B cell (primary cell): ENCODE results near the gene ZNF425. TPM values are rescaled to one million over a fixed set of nuclear protein-coding genes. Genes with fewer than 3 reads are reported as not detected.

Experiments used
- ATAC-seq: fragments of 200-7000 bp; cut with Tn5 transposase; one replicate; pipeline ENCODE4 v1.10.0; 2021; ENCODE audit warnings: low read depth, mild to moderate bottlenecking, moderate number of reproducible peaks, moderate library complexity
- CTCF ChIA-PET: fragments of 350-600 bp; sonication (Branson Sonifier 250); formaldehyde crosslinking; loops from one replicate; lab custom pipeline; 2021; ENCODE audit warnings: antibody characterized with exemption, inconsistent platforms; lab: Charles Lee
- POLR2A ChIA-PET: fragments of 350-600 bp; sonication (Branson Sonifier 250); formaldehyde crosslinking; loops from one replicate; lab custom pipeline; 2021; ENCODE audit warnings: antibody characterized with exemption; lab: Charles Lee
- DNase-seq: peaks from one replicate; pipeline ENCODE4 v3.0.0; 2013
- H2AFZ ChIP-seq: 2 replicates; pipeline ENCODE4 v1.6.1; 2012; ENCODE audit warnings: mild to moderate bottlenecking, low read depth, low read length; ENCODE audit not compliant: insufficient read depth, poor library complexity, severe bottlenecking
- H3K27ac ChIP-seq, 2 donors: 1 replicate in 1 of 2; 2 replicates in 1 of 2; pipeline ENCODE4 v1.5.1; 2012 to 2013; ENCODE audit warnings: low read length in 2 of 2, mild to moderate bottlenecking in 2 of 2, moderate library complexity in 1 of 2
- H3K27me3 ChIP-seq, 4 experiments: fragments of 200-600 bp in 1 of 4; sonication (generic) in 1 of 4; replicated peaks in 1 of 4; 1 replicate in 2 of 4; 2 replicates in 2 of 4; pipeline versions ENCODE4 v1.6.1 to v1.7.0; 2013 to 2016; ENCODE audit warnings: low read length in 3 of 4, mild to moderate bottlenecking in 2 of 4, mixed read lengths in 1 of 4, moderate library complexity in 1 of 4; ENCODE audit not compliant: insufficient read depth in 4 of 4, control insufficient read depth in 3 of 4; ENCODE audit errors: control extremely low read depth in 1 of 4
- H3K36me3 ChIP-seq, 2 experiments: replicated peaks in 1 of 2; 1 replicate in 1 of 2; 2 replicates in 1 of 2; pipeline versions ENCODE4 v1.6.1 to v1.7.1; 2013; ENCODE audit warnings: low read length in 1 of 2; ENCODE audit not compliant: insufficient read depth in 2 of 2, control insufficient read depth in 1 of 2; ENCODE audit errors: control extremely low read depth in 1 of 2, extremely low read depth in 1 of 2
- H3K4me1 ChIP-seq, 2 donors: fragments of 200-600 bp in 1 of 2; sonication (generic) in 1 of 2; 1 replicate in 1 of 2; 2 replicates in 1 of 2; pipeline versions ENCODE4 v1.5.1 to v1.6.1; 2013 to 2017; ENCODE audit warnings: low read length in 2 of 2; ENCODE audit not compliant: control insufficient read depth in 2 of 2, insufficient read depth in 2 of 2
- H3K4me2 ChIP-seq: replicated peaks from 2 replicates; pipeline ENCODE3; 2012; ENCODE audit warnings: mild to moderate bottlenecking, low read depth, low read length; ENCODE audit not compliant: poor library complexity, severe bottlenecking
- H3K4me3 ChIP-seq, 5 experiments: fragments of 200-600 bp in 1 of 5; sonication (generic) in 1 of 5; 1 replicate in 3 of 5; 2 replicates in 2 of 5; pipeline versions ENCODE4 v1.5.1 to v1.7.0; 2011 to 2016; ENCODE audit warnings: low read length in 4 of 5, mild to moderate bottlenecking in 4 of 5, low read depth in 2 of 5, control low read depth in 1 of 5, moderate library complexity in 1 of 5; ENCODE audit not compliant: insufficient read depth in 1 of 5; ENCODE audit errors: control extremely low read depth in 1 of 5, extremely low read depth in 1 of 5
- H3K79me2 ChIP-seq: fragments of 200-600 bp; sonication (generic); one replicate; pipeline ENCODE4 v1.6.0; 2016; ENCODE audit warnings: low read length; ENCODE audit not compliant: control insufficient read depth, insufficient read depth
- H3K9ac ChIP-seq: fragments of 200-600 bp; sonication (generic); 2 replicates; pipeline ENCODE4 v1.6.1; 2017; ENCODE audit warnings: mild to moderate bottlenecking, low read length, moderate library complexity
- H3K9me3 ChIP-seq, 3 donors: one replicate each; pipeline versions ENCODE4 v1.6.1 to v1.7.1; 2013; ENCODE audit warnings: low read length in 2 of 3; ENCODE audit not compliant: control insufficient read depth in 2 of 3, insufficient read depth in 1 of 3; ENCODE audit errors: control extremely low read depth in 1 of 3
- H4K20me1 ChIP-seq: 2 replicates; pipeline ENCODE4 v1.6.0; 2012; ENCODE audit warnings: mild to moderate bottlenecking, low read length; ENCODE audit not compliant: insufficient read depth, control insufficient read depth, poor library complexity, severe bottlenecking
- H3K27ac Mint-ChIP-seq: one replicate; pipeline ENCODE4 v1.8.0; 2021; ENCODE audit warnings: mixed read lengths
- H3K27me3 Mint-ChIP-seq: one replicate; pipeline ENCODE4 v1.8.0; 2021; ENCODE audit warnings: mixed read lengths
- H3K4me1 Mint-ChIP-seq: one replicate; pipeline ENCODE4 v1.8.0; 2021; ENCODE audit warnings: mixed read lengths
- H3K4me3 Mint-ChIP-seq: one replicate; pipeline ENCODE4 v1.8.0; 2021; ENCODE audit warnings: mixed read lengths
- H3K9me3 Mint-ChIP-seq: one replicate; pipeline ENCODE4 v1.8.0; 2022; ENCODE audit warnings: mixed read lengths; ENCODE audit not compliant: insufficient read depth
- CTCF ChIP-seq: fragments of 200-600 bp; IDR thresholded peaks from one replicate; pipeline ENCODE4 v1.8.0; 2022; ENCODE audit warnings: antibody characterized with exemption, mild to moderate bottlenecking
- EZH2 ChIP-seq: IDR thresholded peaks from 2 replicates; pipeline ENCODE4 v1.6.1; 2012; ENCODE audit warnings: borderline replicate concordance, low read depth, mild to moderate bottlenecking, moderate library complexity, low read length; ENCODE audit not compliant: insufficient read depth, poor library complexity, severe bottlenecking
- WGBS: methylation state at CpG from one replicate; pipeline ENCODE4 v1.1.5; 2013; ENCODE audit warnings: missing lambda C conversion rate; ENCODE audit not compliant: insufficient coverage; 5-methylcytosine and 5-hydroxymethylcytosine counted together
- intact Hi-C: fragments of 100-400 bp; cut with micrococcal nuclease; formaldehyde crosslinking; loops from one replicate; pipeline ENCODE4 v1.10.0; 2022
- polyA plus RNA-seq: library from polyadenylated mRNA; depleted of rRNA; stranded (reverse); fragments of >200 nt; gene quantifications from 2 replicates; pipeline ENCODE4 v1.2.3, GENCODE V29; 2012
- total RNA-seq, 2 donors: library from RNA; stranded (reverse); fragments of 120-200 nt in 1 of 2; gene quantifications; 1 replicate in 1 of 2; 2 replicates in 1 of 2; pipeline versions ENCODE4 v1.2.3 to v1.2.4, GENCODE V29; 2013 to 2022

The ZNF425 gene
- total and polyA plus RNA-seq, 2 donors (not counting 1 experiment from before 2014, with no cell fraction given) = 0.48 to 3.3 TPM

- peak overlapping the region; percentile 10 for H3K27ac Mint-ChIP-seq
- no peak for ATAC-seq
- H3K4me3 Mint-ChIP-seq = peak overlapping the region; percentile 3
- Histone ChIP-seq H3K4me1 (peaks cover 0 to 19% of the 10 kb centered on the region in 2 donors), H3K27ac (no peak overlapping the region), H3K9ac (no peak overlapping the region), H2AFZ (no peak overlapping the region), H3K36me3 (peaks cover 0 to 1% of the 10 kb centered on the region in 2 experiments), H4K20me1 (peaks cover 5% of the 10 kb centered on the region), H3K4me2 (no peak overlapping the region), H3K4me3 (no peak overlapping the region), H3K79me2 (peaks cover 59% of the 10 kb centered on the region), H3K9me3 (peaks cover 0 to 6% (median 4%) of the 10 kb centered on the region in 3 donors), H3K27me3 (no peaks in the 10 kb centered on the region)
- H3K9me3 Mint-ChIP-seq = peaks cover 9% of the 10 kb centered on the region
- intact Hi-C loops = loop anchor here (5.0 kb wide), 1 partner anchor 110 kb away; the partner anchor contains the start of gene ZNF282
- no peak for DNase-seq
- WGBS = 100% methylated on average over 1 of the region's 6 CpGs
- peaks cover 29% of the 10 kb centered on the region for H3K4me1 Mint-ChIP-seq
- TF ChIP-seq CTCF (no peak), EZH2 (no peak)
- CTCF ChIA-PET = interaction anchor here (2.0 to 2.6 kb wide), 3 partner anchors 22 to 82 kb away, joined by 5 to 17 read pairs (median 9); no protein-coding TSS in a partner anchor
- H3K27me3 Mint-ChIP-seq = no peaks in the 10 kb centered on the region
- POLR2A ChIA-PET = interaction anchor here (0.6 kb wide), 2 partner anchors 22 to 82 kb away, joined by 3 read pairs; no protein-coding TSS in a partner anchor
These were observed 38.7 kb downstream of the ZNF425 start for GRCh38 chr7:149087376-149087775.

- H3K27me3 ChIP-seq = no peaks in the 10 kb centered on the region
- no peaks in the 10 kb centered on the region for H3K27me3 Mint-ChIP-seq
- no peak overlapping the region for H3K9ac ChIP-seq
- ATAC-seq = no peak
- no peak overlapping the region for H3K4me3 Mint-ChIP-seq
- peaks cover 0 to 1% of the 10 kb centered on the region in 2 experiments for H3K36me3 ChIP-seq
- no peak overlapping the region for H3K4me3 ChIP-seq
- TF ChIP-seq EZH2 (no peak), CTCF (no peak)
- CTCF ChIA-PET = interaction anchor here (0.9 kb wide), 1 partner anchor 41 kb away, joined by 3 read pairs; no protein-coding TSS in a partner anchor
- H3K9me3 ChIP-seq = peaks cover 0 to 7% (median 4%) of the 10 kb centered on the region in 3 donors
- WGBS = no CpG with 5 or more reads among the region's 1 CpG
- peaks cover 5% of the 10 kb centered on the region for H4K20me1 ChIP-seq
- DNase-seq = no peak
- no peak overlapping the region for H3K4me2 ChIP-seq
- intact Hi-C loops = loop anchor here (5.0 kb wide), 1 partner anchor 111 kb away; the partner anchor contains the start of gene ZNF282
- POLR2A ChIA-PET = no interaction called here
- H3K4me1 ChIP-seq = peaks cover 0 to 11% of the 10 kb centered on the region in 2 donors
- H3K27ac Mint-ChIP-seq = no peak overlapping the region
- no peak overlapping the region for H3K27ac ChIP-seq
- peaks cover 27% of the 10 kb centered on the region for H3K4me1 Mint-ChIP-seq
- H3K79me2 ChIP-seq = peaks cover 61% of the 10 kb centered on the region
- peaks cover 9% of the 10 kb centered on the region for H3K9me3 Mint-ChIP-seq
- no peak overlapping the region for H2AFZ ChIP-seq
These were observed 40.3 kb downstream of the ZNF425 start for GRCh38 chr7:149085866-149086265.
